ENCODE data around the gene PTGDR2. TPM values are rescaled to one million over a fixed set of nuclear protein-coding genes. Genes with fewer than 3 reads are reported as not detected.

Gene PTGDR2
- total RNA-seq, 4 donors from 2014 or later: 0.21 to 4.6 (median 0.49) TPM; not detected in 1

DNA sequence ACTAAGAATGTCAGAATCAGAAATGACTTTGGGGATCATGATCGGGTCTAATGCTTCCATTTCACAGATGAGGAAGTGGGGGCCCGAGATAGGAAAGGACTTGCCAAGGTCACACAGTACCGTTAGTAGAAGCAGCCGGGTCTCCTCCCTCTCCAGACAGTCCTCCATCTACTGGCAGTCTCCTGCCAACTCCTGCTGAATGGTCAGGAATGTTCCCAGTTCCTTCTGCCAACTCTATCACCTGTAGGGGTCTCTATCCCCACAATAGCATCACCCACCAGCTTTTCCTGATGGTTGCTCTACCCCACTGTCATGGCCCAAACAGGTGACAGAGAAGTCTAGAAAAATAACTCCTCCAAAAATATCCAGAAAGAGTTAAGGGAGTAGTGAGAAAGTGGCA, 37.7 kb downstream of the PTGDR2 start:
- Histone ChIP-seq H3K4me3 (no peak overlapping the region), H3K27ac (no peak overlapping the region), H3K4me1 (no peaks in the 10 kb centered on the region), H3K27me3 (no peaks in the 10 kb centered on the region), H3K9me3 (no peaks in the 10 kb centered on the region), H3K36me3 (no peaks in the 10 kb centered on the region)
- intact Hi-C loops (cut with DNase I; ENCODE audit: low total_unique reads): no loop called here
- DNase-seq: no peak
- no peak for TF ChIP-seq POLR2A (IDR thresholded peaks at IDR 0.05)
- TF ChIP-seq, protein P1, sequence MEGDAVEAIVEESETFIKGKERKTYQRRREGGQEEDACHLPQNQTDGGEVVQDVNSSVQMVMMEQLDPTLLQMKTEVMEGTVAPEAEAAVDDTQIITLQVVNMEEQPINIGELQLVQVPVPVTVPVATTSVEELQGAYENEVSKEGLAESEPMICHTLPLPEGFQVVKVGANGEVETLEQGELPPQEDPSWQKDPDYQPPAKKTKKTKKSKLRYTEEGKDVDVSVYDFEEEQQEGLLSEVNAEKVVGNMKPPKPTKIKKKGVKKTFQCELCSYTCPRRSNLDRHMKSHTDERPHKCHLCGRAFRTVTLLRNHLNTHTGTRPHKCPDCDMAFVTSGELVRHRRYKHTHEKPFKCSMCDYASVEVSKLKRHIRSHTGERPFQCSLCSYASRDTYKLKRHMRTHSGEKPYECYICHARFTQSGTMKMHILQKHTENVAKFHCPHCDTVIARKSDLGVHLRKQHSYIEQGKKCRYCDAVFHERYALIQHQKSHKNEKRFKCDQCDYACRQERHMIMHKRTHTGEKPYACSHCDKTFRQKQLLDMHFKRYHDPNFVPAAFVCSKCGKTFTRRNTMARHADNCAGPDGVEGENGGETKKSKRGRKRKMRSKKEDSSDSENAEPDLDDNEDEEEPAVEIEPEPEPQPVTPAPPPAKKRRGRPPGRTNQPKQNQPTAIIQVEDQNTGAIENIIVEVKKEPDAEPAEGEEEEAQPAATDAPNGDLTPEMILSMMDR (IDR thresholded peaks at IDR 0.05): no peak

DNA sequence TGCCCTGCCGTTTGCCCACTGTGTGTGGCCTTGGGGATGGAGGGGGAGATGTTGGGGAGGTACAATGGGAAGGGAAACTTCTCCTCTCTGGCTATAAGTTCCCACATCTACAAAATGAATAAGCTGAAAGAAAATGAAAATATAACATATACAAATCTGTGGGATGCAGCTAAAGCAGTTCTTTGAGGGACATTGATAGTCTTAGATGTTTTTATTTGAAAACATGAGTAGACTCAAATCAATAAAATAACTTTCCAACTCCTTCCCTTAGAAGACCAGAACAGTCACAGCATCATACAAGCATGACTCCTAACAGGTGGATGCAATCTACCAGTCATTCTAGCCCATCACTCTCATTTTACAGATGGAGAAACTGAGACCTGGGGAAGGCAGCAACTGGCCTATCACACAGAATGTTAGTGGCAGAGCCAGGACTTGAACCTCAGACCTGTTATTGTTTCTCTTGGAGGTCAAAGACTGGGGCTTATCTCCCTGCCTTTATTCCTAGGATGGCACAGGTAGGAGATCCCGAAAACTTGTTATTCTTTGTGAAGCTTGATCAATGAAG, 39.1 kb downstream of the PTGDR2 start:
- DNase-seq: no peak
- TF ChIP-seq, protein P1 (IDR thresholded peaks at IDR 0.05): no peak
- TF ChIP-seq POLR2A (IDR thresholded peaks at IDR 0.05): no peak
- Histone ChIP-seq H3K4me3 (no peak overlapping the region), H3K27me3 (no peaks in the 10 kb centered on the region), H3K27ac (no peak overlapping the region), H3K9me3 (no peaks in the 10 kb centered on the region), H3K4me1 (no peaks in the 10 kb centered on the region), H3K36me3 (no peaks in the 10 kb centered on the region)
- intact Hi-C loops (cut with DNase I; ENCODE audit: low total_unique reads): no loop called here

DNA sequence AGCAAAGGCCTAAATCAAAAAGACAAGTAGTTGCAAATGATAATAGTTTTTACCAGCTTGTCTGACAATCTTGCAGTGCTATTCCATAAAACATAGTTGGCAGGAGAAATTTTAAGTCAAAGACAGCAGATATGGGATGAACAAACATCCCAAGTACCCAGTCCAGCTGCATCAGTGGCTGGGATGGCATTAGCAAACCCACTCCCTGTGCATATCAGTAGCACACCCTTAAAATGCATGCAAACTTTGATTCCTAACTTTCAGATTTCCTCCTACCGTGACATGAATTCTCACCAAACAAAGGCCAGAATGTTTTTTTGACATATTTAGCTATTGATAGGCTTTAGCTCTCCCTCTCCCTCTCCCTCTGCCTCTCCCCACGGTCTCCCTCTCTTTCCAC, 41.6 kb downstream of the PTGDR2 start:
- H3K4me3 ChIP-seq: no peak overlapping the region
- H3K4me1 ChIP-seq: no peaks in the 10 kb centered on the region
- TF ChIP-seq POLR2A (IDR thresholded peaks at IDR 0.05): no peak
- TF ChIP-seq, protein P1 (IDR thresholded peaks at IDR 0.05): no peak

DNA sequence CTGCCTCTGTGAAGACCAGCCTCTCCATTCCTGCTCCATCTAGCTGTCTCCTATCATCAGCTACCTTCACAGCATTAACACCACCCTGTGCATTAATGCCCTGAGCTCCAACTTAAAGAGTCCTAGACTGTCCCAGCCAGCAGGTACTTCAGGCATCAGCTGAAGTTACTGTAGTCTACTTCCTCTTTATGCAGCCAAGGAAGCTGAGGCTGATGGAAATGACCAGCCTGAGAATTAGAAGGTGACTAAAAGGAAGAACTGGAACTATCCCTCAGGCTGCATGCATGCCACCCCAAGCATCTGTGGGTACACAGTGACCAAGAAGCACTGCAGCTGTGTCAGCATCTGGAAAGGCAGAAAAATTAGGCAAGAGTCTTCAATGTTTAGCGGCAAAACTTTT, 42.4 kb downstream of the PTGDR2 start:
- H3K4me1 ChIP-seq: no peaks in the 10 kb centered on the region
- no peaks in the 10 kb centered on the region for H3K36me3 ChIP-seq
- no peak overlapping the region for H3K4me3 ChIP-seq
- no peak overlapping the region for H3K27ac ChIP-seq
- H3K9me3 ChIP-seq: no peaks in the 10 kb centered on the region
- no peak for TF ChIP-seq POLR2A (IDR thresholded peaks at IDR 0.05)
- TF ChIP-seq, protein P1 (IDR thresholded peaks at IDR 0.05): no peak
- DNase-seq: no peak
- intact Hi-C loops (cut with DNase I; ENCODE audit: low total_unique reads): no loop called here
- no peaks in the 10 kb centered on the region for H3K27me3 ChIP-seq

More for the DNA sequence above, 41.6 kb downstream of the PTGDR2 start:
- no peak for DNase-seq
- Histone ChIP-seq H3K27ac (no peak overlapping the region), H3K9me3 (no peaks in the 10 kb centered on the region), H3K36me3 (no peaks in the 10 kb centered on the region), H3K27me3 (no peaks in the 10 kb centered on the region)
- intact Hi-C loops (cut with DNase I; ENCODE audit: low total_unique reads): no loop called here

DNA sequence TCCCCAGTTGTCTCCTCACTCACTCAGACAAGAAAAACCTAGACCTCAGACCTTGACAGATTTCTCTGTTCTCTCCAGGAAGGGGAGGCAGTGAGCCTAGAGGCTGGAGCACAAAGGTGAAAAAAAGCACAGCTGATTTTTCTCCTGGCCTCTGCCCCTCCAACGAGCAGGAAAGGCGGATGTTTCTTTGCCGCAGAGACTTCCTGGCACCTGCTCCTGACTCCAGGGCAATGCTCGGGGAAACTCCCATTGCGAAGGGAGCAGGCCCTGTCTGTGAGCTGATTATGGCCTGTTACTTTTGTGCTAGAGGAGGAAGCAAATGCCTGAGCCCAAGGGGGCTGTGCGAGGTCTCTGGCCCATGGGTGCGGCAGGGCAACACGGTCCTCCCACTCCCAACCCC, 45.2 kb downstream of the PTGDR2 start:
- Histone ChIP-seq H3K36me3 (no peaks in the 10 kb centered on the region), H3K4me1 (no peaks in the 10 kb centered on the region), H3K4me3 (no peak overlapping the region), H3K9me3 (no peaks in the 10 kb centered on the region), H3K27me3 (no peaks in the 10 kb centered on the region), H3K27ac (no peak overlapping the region)
- intact Hi-C loops (cut with DNase I; ENCODE audit: low total_unique reads): no loop called here
- no peak for DNase-seq
- TF ChIP-seq, protein P1 (IDR thresholded peaks at IDR 0.05): no peak
- no peak for TF ChIP-seq POLR2A (IDR thresholded peaks at IDR 0.05)

Data from uterus (tissue), 4 donors.